Vagina (tissue), 2 donors: ENCODE measurements around the gene ABLIM1. TPM values are rescaled to one million over a fixed set of nuclear protein-coding genes. Genes with fewer than 3 reads are reported as not detected.

Experiments used
- DNase-seq, 2 donors: peaks; one replicate each; pipeline ENCODE4 v3.0.0-alpha.2; 2017; ENCODE audit errors: extremely low spot score in 2 of 2
- H3K27ac ChIP-seq: fragments of 200-600 bp; sonication (generic); one replicate; pipeline ENCODE4 v1.5.1; 2019
- H3K27me3 ChIP-seq: fragments of 200-600 bp; sonication (generic); one replicate; pipeline ENCODE4 v1.5.1; 2019
- H3K36me3 ChIP-seq, 2 donors: fragments of 200-600 bp; sonication (generic); one replicate each; pipeline ENCODE4 v1.5.1; 2017 to 2019
- H3K4me1 ChIP-seq: fragments of 200-600 bp; sonication (generic); one replicate; pipeline ENCODE4 v1.5.1; 2019
- H3K4me3 ChIP-seq, 2 donors: fragments of 200-600 bp; sonication (generic); 1 replicate in 1 of 2; 2 replicates in 1 of 2; pipeline ENCODE4 v1.5.1; 2016 to 2019
- H3K9me3 ChIP-seq: fragments of 200-600 bp; sonication (generic); one replicate; pipeline ENCODE4 v1.5.1; 2019
- POLR2A ChIP-seq, 2 donors: fragments of 450-650 bp; IDR thresholded peaks; one replicate each; pipeline ENCODE4 v1.6.1; 2017; ENCODE audit warnings: antibody characterized with exemption in 2 of 2, mild to moderate bottlenecking in 2 of 2, moderate library complexity in 2 of 2
- POLR2AphosphoS5 ChIP-seq, 2 donors: sonication (generic); formaldehyde crosslinking; IDR thresholded peaks; one replicate each; pipeline ENCODE4 v1.9.0; 2017; ENCODE audit warnings: antibody characterized with exemption in 2 of 2, mild to moderate bottlenecking in 2 of 2, low read depth in 1 of 2; ENCODE audit not compliant: insufficient read depth in 1 of 2
- intact Hi-C: fragments of 100-400 bp; cut with DNase I; formaldehyde crosslinking; loops from one replicate; pipeline ENCODE4 v1.15.1; 2023
- total RNA-seq: library from RNA; depleted of rRNA; stranded (reverse); fragments of >200 nt; gene quantifications from one replicate; pipeline ENCODE4 v1.2.3, GENCODE V29; 2016
- TF ChIP-seq, protein P1 (sequence below), 3 experiments: fragments of 450-650 bp in 2 of 3; fragments of 200-600 bp in 1 of 3; sonication (generic) in 1 of 3; IDR thresholded peaks; one replicate each; pipeline ENCODE4 v1.5.1; 2017 to 2019; ENCODE audit warnings: antibody characterized with exemption in 3 of 3, mild to moderate bottlenecking in 2 of 3, moderate library complexity in 2 of 3

ABLIM1 gene
- total RNA-seq, 1 donor from 2014 or later: 176 TPM

DNA sequence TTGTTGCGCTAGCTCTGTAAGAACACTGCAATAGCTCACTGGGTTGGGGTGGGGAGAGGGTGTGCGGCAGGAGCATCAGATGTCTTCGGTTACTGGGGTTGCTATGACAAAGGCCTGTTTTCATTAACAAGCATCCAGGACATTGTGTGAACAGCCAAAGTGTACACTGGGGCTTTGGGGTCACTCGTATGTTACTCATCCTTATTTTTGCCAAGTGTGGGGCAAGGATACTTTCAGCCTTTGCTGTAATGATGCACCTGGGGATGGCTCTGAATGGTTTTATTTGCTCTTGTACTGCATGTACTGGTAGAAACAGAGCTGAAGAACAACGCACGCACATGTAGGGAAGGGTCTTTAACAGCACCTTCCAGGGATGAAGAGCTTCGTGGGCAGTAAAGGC lies 180.8 kb downstream of the ABLIM1 start:
- peak in 1 of 2 donors; percentile 95 for DNase-seq
- no peaks in the 10 kb centered on the region for H3K27me3 ChIP-seq
- H3K4me1 ChIP-seq: peaks cover 15% of the 10 kb centered on the region
- peak in 1 of 2 donors; percentile 20 for TF ChIP-seq POLR2AphosphoS5 (IDR thresholded peaks at IDR 0.05; ENCODE audit: insufficient read depth in 1 of 2, low read depth in 1 of 2)
- TF ChIP-seq, protein P1, sequence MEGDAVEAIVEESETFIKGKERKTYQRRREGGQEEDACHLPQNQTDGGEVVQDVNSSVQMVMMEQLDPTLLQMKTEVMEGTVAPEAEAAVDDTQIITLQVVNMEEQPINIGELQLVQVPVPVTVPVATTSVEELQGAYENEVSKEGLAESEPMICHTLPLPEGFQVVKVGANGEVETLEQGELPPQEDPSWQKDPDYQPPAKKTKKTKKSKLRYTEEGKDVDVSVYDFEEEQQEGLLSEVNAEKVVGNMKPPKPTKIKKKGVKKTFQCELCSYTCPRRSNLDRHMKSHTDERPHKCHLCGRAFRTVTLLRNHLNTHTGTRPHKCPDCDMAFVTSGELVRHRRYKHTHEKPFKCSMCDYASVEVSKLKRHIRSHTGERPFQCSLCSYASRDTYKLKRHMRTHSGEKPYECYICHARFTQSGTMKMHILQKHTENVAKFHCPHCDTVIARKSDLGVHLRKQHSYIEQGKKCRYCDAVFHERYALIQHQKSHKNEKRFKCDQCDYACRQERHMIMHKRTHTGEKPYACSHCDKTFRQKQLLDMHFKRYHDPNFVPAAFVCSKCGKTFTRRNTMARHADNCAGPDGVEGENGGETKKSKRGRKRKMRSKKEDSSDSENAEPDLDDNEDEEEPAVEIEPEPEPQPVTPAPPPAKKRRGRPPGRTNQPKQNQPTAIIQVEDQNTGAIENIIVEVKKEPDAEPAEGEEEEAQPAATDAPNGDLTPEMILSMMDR (IDR thresholded peaks at IDR 0.05): no peak
- H3K36me3 ChIP-seq: peaks cover 0 to 10% of the 10 kb centered on the region in 2 donors
- H3K9me3 ChIP-seq: no peaks in the 10 kb centered on the region
- no peak overlapping the region for H3K4me3 ChIP-seq
- intact Hi-C loops: loop anchor here (10.0 kb wide), 1 partner anchor 308 kb away; no protein-coding TSS in a partner anchor
- peak overlapping the region; percentile 49 for H3K27ac ChIP-seq

DNA sequence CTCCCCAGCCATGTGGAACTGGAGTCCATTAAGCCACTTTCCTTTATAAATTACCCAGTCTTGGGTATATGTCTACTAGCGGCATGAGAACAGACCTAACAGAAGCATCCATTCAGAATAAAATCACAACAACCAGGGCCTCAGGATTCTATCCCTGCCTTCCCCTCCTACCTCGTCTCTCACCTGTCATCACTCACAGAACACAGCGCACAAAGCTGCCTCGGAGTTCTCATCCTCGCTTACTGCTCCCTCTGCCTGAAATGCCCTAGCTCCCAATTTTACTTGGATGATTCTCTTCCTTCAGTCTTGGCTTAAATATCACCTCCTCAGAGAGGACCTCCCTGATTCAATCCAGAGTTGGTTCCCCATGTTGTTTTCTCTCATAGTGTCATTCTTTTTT lies 183.1 kb downstream of the ABLIM1 start:
- Histone ChIP-seq H3K9me3 (no peaks in the 10 kb centered on the region), H3K27me3 (no peaks in the 10 kb centered on the region), H3K4me3 (no peak overlapping the region), H3K36me3 (no peaks in the 10 kb centered on the region), H3K27ac (no peak overlapping the region), H3K4me1 (peaks cover 15% of the 10 kb centered on the region)
- DNase-seq: no peak
- intact Hi-C loops: loop anchor here (10.0 kb wide), 1 partner anchor 310 kb away; no protein-coding TSS in a partner anchor
- TF ChIP-seq POLR2A (IDR thresholded peaks at IDR 0.05) (no peak), POLR2AphosphoS5 (IDR thresholded peaks at IDR 0.05; ENCODE audit: insufficient read depth in 1 of 2, low read depth in 1 of 2) (no peak)
- TF ChIP-seq, protein P1 (IDR thresholded peaks at IDR 0.05): no peak

GRCh38 chr10:114473776-114474175 lies 184.3 kb downstream of the ABLIM1 start:
- no peak overlapping the region for H3K27ac ChIP-seq
- H3K36me3 ChIP-seq: no peaks in the 10 kb centered on the region
- intact Hi-C loops: loop anchor here (10.0 kb wide), 1 partner anchor 311 kb away; no protein-coding TSS in a partner anchor
- no peak overlapping the region for H3K4me3 ChIP-seq
- no peaks in the 10 kb centered on the region for H3K27me3 ChIP-seq
- H3K4me1 ChIP-seq: peaks cover 15% of the 10 kb centered on the region
- no peak for DNase-seq
- H3K9me3 ChIP-seq: no peaks in the 10 kb centered on the region
- TF ChIP-seq POLR2AphosphoS5 (IDR thresholded peaks at IDR 0.05; ENCODE audit: insufficient read depth in 1 of 2, low read depth in 1 of 2): no peak
- no peak for TF ChIP-seq POLR2A (IDR thresholded peaks at IDR 0.05)
- TF ChIP-seq, protein P1 (IDR thresholded peaks at IDR 0.05): no peak

GRCh38 chr10:114472877-114473253 lies 185.2 kb downstream of the ABLIM1 start:
- Histone ChIP-seq H3K4me3 (no peak overlapping the region), H3K36me3 (no peaks in the 10 kb centered on the region), H3K27ac (peak overlapping the region; percentile 6), H3K9me3 (no peaks in the 10 kb centered on the region), H3K27me3 (no peaks in the 10 kb centered on the region), H3K4me1 (peaks cover 11% of the 10 kb centered on the region)
- DNase-seq: no peak
- intact Hi-C loops: loop anchor here (10.0 kb wide), 1 partner anchor 312 kb away; no protein-coding TSS in a partner anchor
- TF ChIP-seq, protein P1 (IDR thresholded peaks at IDR 0.05): no peak
- TF ChIP-seq POLR2A (IDR thresholded peaks at IDR 0.05) (no peak), POLR2AphosphoS5 (IDR thresholded peaks at IDR 0.05; ENCODE audit: insufficient read depth in 1 of 2, low read depth in 1 of 2) (no peak)
